LoVo (cell line): ENCODE results near the gene ANXA3.

Experiments
- DNase-seq: peaks from one replicate; pipeline ENCODE4 v3.0.0-alpha.2; 2016; ENCODE audit warnings: low spot score

ANXA3 gene

GRCh38 chr4:78645853-78646757 lies 94.5 kb downstream of the ANXA3 start:
- DNase-seq, result peak; percentile 59

- no peak for DNase-seq
Observed at GRCh38 chr4:78647272-78647671, 95.7 kb downstream of the ANXA3 start.

GRCh38 chr4:78648640-78649363 lies 97.2 kb downstream of the ANXA3 start:
- no peak for DNase-seq

GRCh38 chr4:78650106-78651024 lies 98.8 kb downstream of the ANXA3 start:
- DNase-seq, result no peak

DNA sequence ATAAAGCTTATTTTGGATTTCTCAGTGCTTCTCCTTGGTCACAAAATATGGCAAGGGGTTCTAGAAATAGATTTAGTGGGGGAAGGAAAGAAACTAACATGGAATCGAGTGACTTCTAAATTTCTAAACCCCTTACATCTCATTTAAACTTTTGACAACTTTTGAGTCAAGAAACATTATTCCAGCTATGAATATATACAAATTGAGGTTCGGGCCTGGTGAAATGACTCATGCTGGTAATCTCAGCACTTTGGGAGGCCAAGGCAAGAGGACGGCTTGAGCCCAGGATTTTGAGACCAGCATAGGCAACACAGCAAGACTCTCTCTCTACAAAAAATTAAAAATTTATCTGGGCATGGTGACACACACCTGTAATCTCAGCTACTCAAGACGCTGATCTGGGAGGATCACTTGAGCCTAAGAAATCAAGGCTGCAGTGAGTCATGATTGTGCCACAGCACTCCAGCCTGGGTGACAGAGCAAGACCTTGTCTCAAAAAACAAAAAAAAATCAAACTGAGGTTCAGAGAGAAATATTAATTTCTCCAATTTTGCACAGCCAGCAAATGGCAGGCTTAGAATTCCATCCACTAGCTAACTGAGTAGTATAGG lies 99.8 kb downstream of the ANXA3 start:
- DNase-seq, result no peak

- no peak for DNase-seq
Observed at GRCh38 chr4:78652282-78652876, 100.8 kb downstream of the ANXA3 start.

DNA sequence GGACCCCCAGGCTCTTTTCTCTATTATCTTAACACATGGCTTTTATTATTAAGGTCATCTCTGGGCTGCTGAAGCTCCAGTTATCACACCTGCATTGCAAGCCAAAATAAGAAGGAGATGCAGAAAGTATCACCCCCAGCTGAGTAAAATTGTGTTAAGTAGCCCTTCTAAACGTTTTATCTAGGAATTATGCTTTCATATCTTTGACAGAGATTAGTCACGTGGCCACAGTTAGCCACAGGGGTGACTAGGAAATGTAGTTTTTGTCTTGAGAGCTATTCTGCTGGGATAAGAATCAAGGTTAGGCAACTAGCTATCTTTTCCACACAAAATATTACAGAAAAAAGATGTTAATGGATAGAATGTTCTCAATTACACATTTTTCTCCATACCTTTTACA lies 102.1 kb downstream of the ANXA3 start:
- no peak for DNase-seq

DNA sequence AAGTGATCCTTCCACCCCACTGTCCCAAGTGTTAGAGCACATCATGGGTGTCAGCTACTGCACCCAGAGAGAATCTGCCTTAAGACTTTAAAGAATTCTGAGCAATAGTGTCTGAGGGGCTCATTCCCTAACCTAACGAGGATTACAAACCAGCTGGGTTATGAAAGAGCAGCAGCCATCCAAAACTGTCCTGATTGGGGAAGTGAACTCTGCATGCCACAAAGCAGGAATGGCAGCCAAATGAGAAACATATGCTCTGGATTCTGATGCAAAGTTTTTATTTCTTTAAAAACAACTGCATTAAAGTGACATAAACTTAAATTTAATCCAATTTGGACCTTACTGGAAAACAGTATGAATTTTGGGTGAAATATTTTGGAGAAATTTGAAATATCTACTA lies 103.2 kb downstream of the ANXA3 start:
- DNase-seq, result no peak

DNA sequence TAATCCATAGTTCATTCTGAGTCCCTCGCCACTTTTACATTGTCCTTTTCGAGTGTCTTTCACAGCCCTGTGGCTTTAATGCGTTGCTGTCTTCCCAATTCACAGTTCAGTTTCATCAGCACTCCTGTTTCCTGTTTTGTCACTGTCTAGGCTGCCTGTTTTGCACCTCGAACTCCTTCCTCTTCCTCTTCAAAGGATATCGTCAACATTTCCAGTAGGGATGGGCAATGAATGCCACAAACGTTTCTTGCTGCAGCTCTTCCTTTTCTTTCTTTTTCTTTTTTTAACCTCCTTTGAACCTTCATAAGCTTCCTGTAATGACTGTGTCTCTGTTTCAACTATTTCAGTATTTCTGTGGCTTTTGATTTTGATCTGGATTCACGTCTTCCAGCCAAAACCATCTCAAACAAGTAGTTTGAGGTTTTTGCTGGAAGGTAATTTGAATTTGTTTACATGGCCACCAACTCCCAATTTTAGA lies 105.4 kb downstream of the ANXA3 start:
- no peak for DNase-seq

GRCh38 chr4:78659264-78659663 lies 107.7 kb downstream of the ANXA3 start:
- DNase-seq, result no peak

- no peak for DNase-seq
Observed at GRCh38 chr4:78659665-78660064, 108.1 kb downstream of the ANXA3 start.
